ENCODE results near the gene ZBTB39. TPM values are rescaled to one million over a fixed set of nuclear protein-coding genes. Genes with fewer than 3 reads are reported as not detected.

Gene ZBTB39
- polyA plus RNA-seq, result 0.34 and 0.89 TPM in 2 replicates

DNA sequence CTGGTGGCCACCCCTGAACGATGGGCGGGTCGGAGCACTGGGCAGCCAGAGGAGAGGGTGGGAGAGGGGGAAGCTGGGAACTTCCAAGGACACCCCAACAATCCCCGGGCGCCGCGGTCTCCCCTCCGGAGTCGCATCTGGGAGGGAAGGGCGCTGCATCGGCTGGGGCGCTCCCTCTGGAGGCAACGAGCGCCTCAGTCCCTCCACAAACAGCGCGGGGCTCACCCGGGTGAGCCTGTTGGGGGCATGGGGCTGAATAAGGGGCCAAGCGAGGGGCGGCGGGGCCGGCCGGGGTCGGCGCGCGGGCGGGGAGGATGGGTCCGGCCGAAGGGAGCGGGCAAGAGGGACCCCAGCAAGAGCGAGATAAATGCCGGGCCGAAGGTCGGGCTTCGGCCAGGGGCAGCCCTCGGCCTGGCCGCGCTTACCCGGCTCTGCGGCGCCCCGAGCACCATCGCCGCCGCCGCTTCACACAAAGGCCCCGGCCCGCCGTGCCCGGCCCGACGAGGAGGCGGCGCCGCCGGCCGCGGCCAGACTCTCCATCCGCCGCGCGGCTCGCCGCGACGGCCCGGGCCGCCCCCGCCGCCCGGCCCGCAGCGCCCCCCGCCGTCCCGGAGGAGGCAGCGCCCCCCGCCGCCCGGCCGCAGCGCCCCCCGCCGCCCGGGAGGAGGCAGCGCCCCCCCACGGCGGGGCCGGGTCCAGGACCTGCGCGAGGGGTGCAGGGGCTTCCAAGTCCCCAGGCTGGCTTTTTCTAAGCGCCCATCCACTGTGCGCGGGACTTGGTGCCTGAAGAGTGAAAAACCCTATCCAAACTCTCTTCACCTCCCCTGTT lies at the start of gene ZBTB39:
Gene ZBTB39, minus strand, starts transcription at position 567 of the 829 bp plus-strand sequence. CDS start 1,629 bp downstream, outside the sequence.

GRCh38 chr12:57049890-57050289 lies 43.5 kb upstream of the ZBTB39 start, which contains the start of gene MYO1A:
Gene MYO1A, minus strand, starts transcription at chr12:57050129. Its CDS starts 1,806 bp downstream, at chr12:57048323.

DNA sequence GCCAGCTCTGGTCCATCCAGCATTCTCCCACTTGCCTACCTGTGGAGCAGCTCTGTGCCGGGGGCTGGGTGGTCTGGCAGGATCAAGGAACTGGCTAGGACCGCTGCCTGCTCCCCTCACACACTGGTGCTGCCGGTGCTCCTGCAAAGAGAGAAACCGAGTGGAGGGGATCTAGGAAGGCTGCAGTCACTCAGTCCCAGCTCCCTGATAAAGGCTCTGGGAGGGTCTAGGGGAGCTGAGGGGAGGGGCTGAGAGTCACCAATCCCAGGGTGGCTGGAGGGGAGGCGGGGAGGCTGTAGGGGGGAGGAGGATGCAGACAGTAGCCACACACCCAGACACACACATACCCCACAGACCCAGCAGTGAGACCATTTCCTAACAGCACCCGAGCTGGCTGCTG lies 10.0 kb upstream of the ZBTB39 start, which contains the start of gene TAC3:
Gene TAC3, minus strand, starts transcription at position 182 of the 400 bp plus-strand sequence. CDS start 732 bp downstream, outside the sequence.

DNA sequence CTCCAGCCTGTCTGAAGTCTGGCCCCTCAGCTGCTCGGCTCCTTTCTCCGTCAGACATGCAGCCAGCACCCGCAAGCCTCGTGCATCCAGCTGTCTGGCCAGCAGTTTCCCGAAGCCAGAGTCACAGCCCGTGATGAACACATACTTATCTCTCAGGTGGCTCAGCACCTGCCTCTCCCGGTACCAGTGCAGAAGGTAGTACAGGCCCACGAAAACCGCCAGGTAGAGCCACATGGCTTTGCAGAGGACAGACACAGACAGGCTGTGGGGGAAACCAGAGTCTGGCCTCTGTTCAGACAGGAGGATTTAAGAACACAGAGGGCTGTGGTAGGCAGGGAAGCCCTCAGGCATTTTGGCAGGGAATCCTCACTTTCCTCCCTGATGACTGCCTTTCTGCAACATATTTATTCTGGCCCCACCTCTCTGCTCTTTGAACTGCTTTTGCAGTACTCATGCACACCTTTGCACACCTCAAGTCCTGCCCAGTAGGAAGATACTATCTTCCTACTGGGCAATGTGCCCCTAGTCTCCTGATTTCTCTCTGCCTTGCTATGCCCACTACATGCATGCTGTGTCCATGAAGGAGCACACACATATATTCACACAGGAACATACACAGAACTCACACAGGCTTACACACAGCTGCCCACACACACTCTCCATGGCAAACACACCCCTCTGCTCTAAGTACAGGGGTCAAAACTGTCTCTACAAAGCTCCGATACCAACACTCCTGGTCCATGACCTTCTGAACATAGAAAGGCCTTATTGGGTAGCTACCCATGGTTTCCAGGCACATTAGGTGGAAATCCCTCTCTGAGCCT lies 48.9 kb downstream of the ZBTB39 start, which contains the start of gene RDH16:
Gene RDH16, minus strand, starts transcription at position 380 of the 824 bp plus-strand sequence. Its CDS starts 146 bp downstream, at position 234.

Other genes with a start within 250 kb of the ZBTB39 start
- 21.1 and 25.0 TPM in 2 replicates for gene HSD17B6, start 243.2 kb downstream of the ZBTB39 start, polyA plus RNA-seq
- gene SDR9C7, start 72.1 kb downstream of the ZBTB39 start, polyA plus RNA-seq, result 0.54 TPM in 1 of 2 replicates, not detected in the other
- not detected in 2 replicates for gene RDH16, start 48.9 kb downstream of the ZBTB39 start, polyA plus RNA-seq
- not detected in 2 replicates for gene TAC3, start 10.0 kb upstream of the ZBTB39 start, polyA plus RNA-seq
- gene MYO1A, start 43.6 kb upstream of the ZBTB39 start, polyA plus RNA-seq, result not detected in 2 replicates
- gene NEMP1, start 72.2 kb upstream of the ZBTB39 start, polyA plus RNA-seq, result 1.6 and 2.2 TPM in 2 replicates
- 0.76 and 2.1 TPM in 2 replicates for gene NAB2, start 82.6 kb upstream of the ZBTB39 start, polyA plus RNA-seq
- gene STAT6, start 104.8 kb upstream of the ZBTB39 start, polyA plus RNA-seq, result 1.5 TPM in 1 of 2 replicates, not detected in the other
- gene LRP1, start 121.9 kb upstream of the ZBTB39 start, polyA plus RNA-seq, result 6.2 and 8.6 TPM in 2 replicates
- not detected in 2 replicates for gene LRP1-AS, start 141.1 kb upstream of the ZBTB39 start, polyA plus RNA-seq
- gene NXPH4, start 210.2 kb upstream of the ZBTB39 start, polyA plus RNA-seq, result 0.93 TPM in 1 of 2 replicates, not detected in the other
- gene SHMT2, start 223.2 kb upstream of the ZBTB39 start, polyA plus RNA-seq, result 3.2 and 3.9 TPM in 2 replicates
- gene STAC3, start 244.6 kb upstream of the ZBTB39 start, polyA plus RNA-seq, result 0.59 and 0.99 TPM in 2 replicates

Data from Purkinje cell (primary cell).